ENCODE results near the gene PDIA2. TPM values are rescaled to one million over a fixed set of nuclear protein-coding genes. Genes with fewer than 3 reads are reported as not detected.

PDIA2 gene
- total RNA-seq, 6 donors from 2014 or later, result 0.52 to 0.64 TPM; not detected in 4

GRCh38 chr16:309476-309875 lies 26.5 kb downstream of the PDIA2 start:
- ATAC-seq (ENCODE audit: low FRiP score in 2 of 2), result no peak
- 70 to 100% methylated on average over 2 to 5 of the region's 7 CpGs for WGBS, 2 donors
- Histone ChIP-seq H3K36me3 (peaks cover 3 to 80% (median 59%) of the 10 kb centered on the region in 4 donors), H3K4me3 (no peak overlapping the region), H3K9me3 (no peaks in the 10 kb centered on the region), H3K27ac (no peak overlapping the region), H3K27me3 (no peaks in the 10 kb centered on the region), H3K4me1 (no peaks in the 10 kb centered on the region)
- TF ChIP-seq CTCF (IDR thresholded peaks at IDR 0.05) (no peak), EP300 (IDR thresholded peaks at IDR 0.05) (no peak), POLR2AphosphoS5 (IDR thresholded peaks at IDR 0.05) (no peak), POLR2A (IDR thresholded peaks at IDR 0.05) (no peak)
- no peak for DNase-seq

- ATAC-seq (ENCODE audit: low FRiP score in 2 of 2), result no peak
- TF ChIP-seq CTCF (IDR thresholded peaks at IDR 0.05) (no peak), POLR2A (IDR thresholded peaks at IDR 0.05) (no peak), POLR2AphosphoS5 (IDR thresholded peaks at IDR 0.05) (no peak), EP300 (IDR thresholded peaks at IDR 0.05) (no peak)
- Histone ChIP-seq H3K4me1 (no peaks in the 10 kb centered on the region), H3K27ac (no peak overlapping the region), H3K9me3 (no peaks in the 10 kb centered on the region), H3K27me3 (no peaks in the 10 kb centered on the region), H3K36me3 (peaks cover 3 to 73% (median 54%) of the 10 kb centered on the region in 4 donors), H3K4me3 (no peak overlapping the region)
- WGBS, 2 donors, result 93 to 97% methylated on average over 13 to 15 of the region's 15 CpGs
- DNase-seq, result no peak
These were observed 28.8 kb downstream of the PDIA2 start for GRCh38 chr16:311725-312124.

GRCh38 chr16:314351-314750 lies 31.4 kb downstream of the PDIA2 start:
- DNase-seq (no peak), ATAC-seq (ENCODE audit: low FRiP score in 2 of 2) (no peak)
- H3K9me3 ChIP-seq, result no peaks in the 10 kb centered on the region
- no peaks in the 10 kb centered on the region for H3K4me1 ChIP-seq
- H3K27ac ChIP-seq, result no peak overlapping the region
- H3K4me3 ChIP-seq, result no peak overlapping the region
- no peaks in the 10 kb centered on the region for H3K27me3 ChIP-seq
- H3K36me3 ChIP-seq, result peaks cover 8 to 61% (median 40%) of the 10 kb centered on the region in 4 donors
- 95% methylated on average over 4 to 16 of the region's 16 CpGs for WGBS, 2 donors
- TF ChIP-seq EP300 (IDR thresholded peaks at IDR 0.05) (no peak), POLR2AphosphoS5 (IDR thresholded peaks at IDR 0.05) (no peak), POLR2A (IDR thresholded peaks at IDR 0.05) (no peak), CTCF (IDR thresholded peaks at IDR 0.05) (no peak)

- H3K9me3 ChIP-seq, result no peaks in the 10 kb centered on the region
- WGBS, 2 donors, result 84 to 85% methylated on average over 13 to 14 of the region's 14 CpGs
- ATAC-seq (ENCODE audit: low FRiP score in 2 of 2), result no peak
- H3K4me1 ChIP-seq, result no peaks in the 10 kb centered on the region
- TF ChIP-seq EP300 (IDR thresholded peaks at IDR 0.05), result no peak
- DNase-seq, result no peak
- no peak overlapping the region for H3K4me3 ChIP-seq
- no peak overlapping the region for H3K27ac ChIP-seq
- H3K36me3 ChIP-seq, result peaks cover 8 to 56% (median 35%) of the 10 kb centered on the region in 4 donors
- no peaks in the 10 kb centered on the region for H3K27me3 ChIP-seq
These were observed 31.9 kb downstream of the PDIA2 start for GRCh38 chr16:314795-315299.

GRCh38 chr16:316741-317464 lies 33.9 kb downstream of the PDIA2 start:
- DNase-seq, result no peak
- Histone ChIP-seq H3K4me1 (peaks cover 0 to 9% (median 2%) of the 10 kb centered on the region in 4 donors), H3K36me3 (peaks cover 8 to 41% (median 32%) of the 10 kb centered on the region in 4 donors), H3K4me3 (no peak overlapping the region), H3K27me3 (no peaks in the 10 kb centered on the region), H3K27ac (no peak overlapping the region), H3K9me3 (no peaks in the 10 kb centered on the region)
- 93 to 97% methylated on average over 13 to 14 of the region's 19 CpGs for WGBS, 2 donors
- TF ChIP-seq CTCF (IDR thresholded peaks at IDR 0.05) (no peak), EP300 (IDR thresholded peaks at IDR 0.05) (no peak), POLR2A (IDR thresholded peaks at IDR 0.05) (no peak), POLR2AphosphoS5 (IDR thresholded peaks at IDR 0.05) (no peak)
- no peak for ATAC-seq (ENCODE audit: low FRiP score in 2 of 2)

Data from upper lobe of left lung (tissue), 6 donors.